WI38 (cell line): ENCODE results near the gene ZBTB17.
"Not testable (repeated sequence)": the region's sequence is repeated elsewhere in the genome, so short reads cannot be mapped to it uniquely, and the experiment has no call there.

ENCODE experiments used
- H3K4me3 ChIP-seq: 2 replicates; pipeline ENCODE4 v1.5.1; 2011; ENCODE audit warnings: low read depth, mild to moderate bottlenecking, control low read depth, low read length
- TF ChIP-seq, protein P1 (sequence below): IDR thresholded peaks from 2 replicates; pipeline ENCODE4 v1.5.1; 2012; ENCODE audit warnings: low read depth, mild to moderate bottlenecking, control low read depth, low read length

Gene ZBTB17

DNA sequence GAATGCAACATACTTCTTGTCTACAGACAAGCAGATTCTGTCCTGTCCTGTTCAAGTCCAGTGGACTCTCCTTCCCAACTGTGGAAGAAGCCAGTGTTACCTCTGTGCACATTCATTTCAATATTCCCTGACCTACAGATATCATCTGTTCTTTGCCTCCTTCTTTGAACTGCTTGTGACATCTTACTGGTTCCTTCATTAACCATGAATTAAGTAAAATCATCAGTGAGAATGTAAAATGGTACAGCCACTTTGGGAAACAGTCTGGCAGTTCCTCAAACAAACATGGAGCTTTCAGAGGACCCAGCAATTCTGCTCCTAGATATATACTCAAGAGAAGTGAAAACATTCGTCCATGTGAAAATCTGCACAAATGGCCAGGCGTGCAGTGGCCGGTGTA is 34.9 kb upstream of the ZBTB17 start:
- H3K4me3 ChIP-seq = no peak overlapping the region
- TF ChIP-seq, protein P1, sequence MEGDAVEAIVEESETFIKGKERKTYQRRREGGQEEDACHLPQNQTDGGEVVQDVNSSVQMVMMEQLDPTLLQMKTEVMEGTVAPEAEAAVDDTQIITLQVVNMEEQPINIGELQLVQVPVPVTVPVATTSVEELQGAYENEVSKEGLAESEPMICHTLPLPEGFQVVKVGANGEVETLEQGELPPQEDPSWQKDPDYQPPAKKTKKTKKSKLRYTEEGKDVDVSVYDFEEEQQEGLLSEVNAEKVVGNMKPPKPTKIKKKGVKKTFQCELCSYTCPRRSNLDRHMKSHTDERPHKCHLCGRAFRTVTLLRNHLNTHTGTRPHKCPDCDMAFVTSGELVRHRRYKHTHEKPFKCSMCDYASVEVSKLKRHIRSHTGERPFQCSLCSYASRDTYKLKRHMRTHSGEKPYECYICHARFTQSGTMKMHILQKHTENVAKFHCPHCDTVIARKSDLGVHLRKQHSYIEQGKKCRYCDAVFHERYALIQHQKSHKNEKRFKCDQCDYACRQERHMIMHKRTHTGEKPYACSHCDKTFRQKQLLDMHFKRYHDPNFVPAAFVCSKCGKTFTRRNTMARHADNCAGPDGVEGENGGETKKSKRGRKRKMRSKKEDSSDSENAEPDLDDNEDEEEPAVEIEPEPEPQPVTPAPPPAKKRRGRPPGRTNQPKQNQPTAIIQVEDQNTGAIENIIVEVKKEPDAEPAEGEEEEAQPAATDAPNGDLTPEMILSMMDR = no peak

DNA sequence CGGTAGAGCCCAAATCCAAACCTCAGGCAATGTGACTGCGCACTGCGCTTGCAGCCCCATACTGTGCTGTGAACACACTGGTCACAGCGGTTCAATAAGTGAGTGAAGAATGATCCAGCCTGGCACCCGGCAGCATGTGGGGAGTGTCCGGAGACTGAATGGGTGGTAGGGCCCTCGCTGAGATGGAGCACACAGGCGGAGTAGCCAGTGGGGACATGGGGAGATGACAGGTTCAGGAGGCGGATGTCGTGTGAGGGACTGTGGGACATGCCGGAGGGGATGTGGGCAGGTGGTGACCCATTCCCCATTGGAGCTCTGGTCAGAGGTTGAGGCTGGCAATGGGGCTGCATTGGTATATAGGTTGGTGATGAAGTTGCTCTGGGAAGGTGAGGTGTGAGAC is 33.8 kb upstream of the ZBTB17 start:
- no peak overlapping the region for H3K4me3 ChIP-seq
- TF ChIP-seq, protein P1 = no peak

DNA sequence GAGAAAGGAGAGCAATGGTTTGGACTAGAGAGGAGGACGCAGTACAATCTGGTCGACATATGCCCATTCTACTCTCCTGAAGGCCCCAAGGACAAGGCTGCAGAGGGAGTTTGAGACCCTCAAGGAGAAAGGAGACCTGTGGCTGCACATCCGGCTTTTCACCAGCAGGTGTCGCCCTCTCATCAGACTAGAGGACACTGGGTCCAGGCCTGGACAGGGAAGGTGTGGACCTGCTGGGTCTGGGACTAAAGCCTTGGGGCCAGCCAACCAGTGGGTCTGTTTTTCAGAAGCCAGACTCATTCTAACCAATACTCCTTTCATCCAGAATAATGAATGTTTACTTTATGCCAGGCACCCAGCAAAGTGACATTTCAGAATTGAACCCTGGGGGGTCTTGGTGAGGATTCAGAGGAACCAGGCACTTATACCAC is 33.1 kb upstream of the ZBTB17 start:
- TF ChIP-seq, protein P1 = peak; percentile 90

DNA sequence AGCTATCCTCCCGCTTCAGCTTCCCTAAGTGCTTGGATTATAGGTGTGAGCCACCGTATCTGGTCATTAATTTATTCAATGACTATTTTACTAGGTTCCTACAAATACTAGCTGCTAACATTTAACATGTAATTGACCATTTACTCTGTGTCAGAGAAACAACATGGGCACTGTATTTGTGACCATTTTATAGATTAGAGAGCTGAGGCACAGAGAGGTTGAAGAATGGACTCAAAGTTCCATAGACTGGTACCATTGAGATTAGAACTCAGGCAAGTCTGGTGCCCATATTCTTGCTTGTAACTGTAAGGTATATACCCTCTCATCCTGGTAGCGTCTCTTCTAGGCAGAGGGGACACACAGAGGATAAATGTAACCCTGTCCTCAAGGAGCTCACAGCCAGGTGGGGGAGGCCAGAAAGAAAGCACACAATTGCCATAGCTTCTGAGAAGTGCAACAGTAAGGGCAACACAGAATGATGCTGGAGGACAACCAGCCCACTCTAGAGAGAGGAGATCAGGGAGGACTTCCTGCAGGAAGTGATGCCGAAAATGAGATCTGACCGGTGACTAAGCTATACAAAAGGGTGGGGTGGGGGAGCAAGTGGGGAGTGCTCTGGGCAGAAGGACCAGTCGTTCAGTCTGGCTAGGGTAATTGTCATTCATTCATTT is 31.9 kb upstream of the ZBTB17 start:
- TF ChIP-seq, protein P1 = no peak
- H3K4me3 ChIP-seq = no peak overlapping the region

More for the DNA sequence above, 33.1 kb upstream of the ZBTB17 start:
- H3K4me3 ChIP-seq = no peak overlapping the region

DNA sequence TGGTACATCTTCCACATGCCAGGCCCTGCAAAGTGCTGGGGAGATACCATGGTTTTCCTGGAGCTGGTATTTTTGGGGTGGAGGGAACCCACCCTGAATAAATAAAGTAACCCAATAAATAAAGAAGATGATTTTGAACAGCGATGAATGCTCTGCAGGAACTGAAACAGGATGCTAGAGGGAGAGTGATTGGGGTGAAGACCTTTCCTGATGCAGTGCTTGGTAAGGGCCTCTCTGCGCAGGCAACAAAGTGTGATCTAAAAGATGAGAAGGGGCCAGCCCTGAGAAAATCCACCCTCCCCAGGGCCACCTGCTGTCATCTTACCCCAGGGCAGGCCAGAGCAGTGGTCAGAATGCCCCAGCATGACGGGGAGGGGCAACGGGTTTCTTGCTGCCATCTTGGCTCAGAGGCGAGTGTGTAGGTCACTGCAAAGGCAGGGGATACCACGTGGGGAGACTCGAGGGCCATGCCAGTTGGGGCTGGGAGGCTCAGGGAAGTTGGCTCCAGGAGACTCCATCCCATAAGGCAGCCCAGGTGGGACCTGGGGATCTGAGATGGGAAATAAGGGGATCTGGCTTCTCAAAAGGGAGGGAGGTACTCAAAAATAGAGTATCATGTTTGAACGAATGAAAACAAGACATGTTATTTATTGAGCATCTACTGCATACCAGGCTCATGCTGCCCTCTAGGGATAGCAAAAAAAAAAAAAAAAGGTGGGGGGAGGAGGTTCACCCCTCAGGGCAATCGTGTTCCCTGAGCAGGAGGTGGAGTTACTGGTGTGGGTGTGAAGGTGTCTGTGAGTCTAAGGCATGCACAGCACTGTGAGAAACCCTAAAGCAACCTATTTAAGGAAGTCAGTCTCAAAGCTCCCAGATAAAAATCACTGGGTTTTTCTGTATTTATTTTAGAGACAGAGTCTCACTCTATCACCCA is 30.9 kb upstream of the ZBTB17 start:
- no peak overlapping the region for H3K4me3 ChIP-seq
- TF ChIP-seq, protein P1 = no peak

DNA sequence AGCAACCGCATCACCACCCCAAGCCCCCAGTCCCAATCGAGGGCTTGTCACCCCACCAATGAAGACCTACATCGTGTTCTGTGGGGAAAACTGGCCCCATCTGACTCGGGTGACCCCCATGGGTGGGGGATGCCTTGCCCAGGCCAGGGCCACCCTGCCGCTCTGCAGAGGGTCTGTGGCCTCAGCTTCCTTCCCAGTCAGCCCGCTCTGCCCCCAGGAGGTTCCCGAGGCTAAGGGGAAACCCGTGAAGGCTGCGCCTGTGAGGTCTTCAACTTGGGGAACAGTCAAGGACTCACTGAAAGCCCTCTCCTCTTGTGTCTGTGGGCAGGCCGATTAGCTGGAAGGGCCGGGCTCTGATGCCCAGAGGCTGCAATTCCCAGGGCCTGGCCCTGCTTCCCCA is 30.1 kb upstream of the ZBTB17 start:
- TF ChIP-seq, protein P1 = no peak
- no peak overlapping the region for H3K4me3 ChIP-seq

DNA sequence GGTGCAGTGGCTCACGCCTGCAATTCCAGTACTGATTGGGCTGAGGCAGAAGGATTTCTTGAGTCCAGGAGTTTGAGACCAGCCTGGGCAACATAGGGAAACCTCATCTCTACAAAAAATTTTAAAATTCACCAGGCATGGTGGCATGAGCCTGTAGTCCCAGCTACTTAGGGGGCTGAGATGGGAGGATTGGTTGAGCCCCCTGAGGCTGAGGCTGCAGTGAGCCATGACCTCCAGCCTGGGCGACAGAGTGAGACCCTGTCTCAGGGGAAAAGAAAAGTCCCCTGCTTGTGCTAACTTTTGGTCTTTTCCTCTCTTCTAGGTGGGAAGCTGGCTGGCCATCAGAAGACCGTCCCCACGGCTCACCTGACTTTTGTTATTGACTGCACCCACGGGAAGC is 29.7 kb upstream of the ZBTB17 start:
- TF ChIP-seq, protein P1 = no peak
- no peak overlapping the region for H3K4me3 ChIP-seq

DNA sequence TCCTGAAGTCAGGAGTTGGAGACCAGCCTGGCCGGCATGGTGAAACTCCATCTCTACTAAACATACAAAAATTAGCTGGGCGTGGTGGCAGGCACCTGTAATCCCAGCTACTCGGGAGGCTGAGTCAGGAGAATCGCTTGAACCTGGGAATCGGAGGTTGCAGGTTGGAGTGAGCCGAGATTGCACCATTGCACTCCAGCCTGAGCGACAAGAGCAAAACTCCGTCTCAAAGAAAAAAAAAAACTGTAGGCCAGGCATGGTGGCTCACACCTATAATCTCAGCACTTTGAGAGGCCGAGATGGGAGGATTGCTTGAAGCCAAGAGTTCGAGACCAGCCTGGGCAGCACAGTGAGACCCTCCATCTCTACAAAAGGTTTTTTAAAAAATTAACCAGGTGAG is 25.4 kb upstream of the ZBTB17 start:
- H3K4me3 ChIP-seq = not testable (repeated sequence)
